Adrenal gland (tissue), 12 donors: ENCODE measurements around the gene TLN1. TPM values are rescaled to one million over a fixed set of nuclear protein-coding genes. Genes with fewer than 3 reads are reported as not detected.

Experiments used
- DNase-seq, 7 donors: peaks; one replicate each; pipeline ENCODE4 v3.0.0-alpha.2; 2019 to 2020
- H3K27ac ChIP-seq, 5 donors: fragments of 200-600 bp; sonication (generic) in 4 of 5; 1 replicate in 3 of 5; 2 replicates in 2 of 5; pipeline versions ENCODE4 v1.5.1 to v1.8.0; 2016 to 2020; ENCODE audit warnings: mild to moderate bottlenecking in 1 of 5
- H3K27me3 ChIP-seq: fragments of 200-600 bp; 2 replicates; pipeline ENCODE4 v1.8.0; 2021
- H3K36me3 ChIP-seq, 2 donors: fragments of 200-600 bp; replicated peaks in 1 of 2; 1 replicate in 1 of 2; 2 replicates in 1 of 2; pipeline versions ENCODE4 v1.5.1 to v1.8.0; 2018 to 2022
- H3K4me1 ChIP-seq, 2 donors: fragments of 200-600 bp; replicated peaks in 1 of 2; 1 replicate in 1 of 2; 2 replicates in 1 of 2; pipeline versions ENCODE4 v1.5.1 to v1.8.0; 2018 to 2021
- H3K4me3 ChIP-seq, 4 donors: fragments of 200-600 bp; sonication (generic) in 3 of 4; one replicate each; pipeline ENCODE4 v1.5.1; 2016 to 2018
- H3K9me3 ChIP-seq, 3 donors: fragments of 200-600 bp; sonication (generic) in 1 of 3; replicated peaks in 1 of 3; 1 replicate in 2 of 3; 2 replicates in 1 of 3; pipeline versions ENCODE4 v1.5.1 to v1.8.0; 2016 to 2021
- POLR2A ChIP-seq, 2 donors: fragments of 450-650 bp; IDR thresholded peaks; one replicate each; pipeline ENCODE4 v1.6.1; 2017; ENCODE audit warnings: antibody characterized with exemption in 2 of 2, mild to moderate bottlenecking in 2 of 2, moderate library complexity in 1 of 2
- WGBS, 4 donors: extraction: QIAGEN DNeasy Blood & Tissue Kit in 2 of 4; methylation state at CpG; one replicate each; pipeline versions ENCODE4 v1.1.5 to v1.1.7; 2013 to 2017; 5-methylcytosine and 5-hydroxymethylcytosine counted together
- intact Hi-C, 2 donors: fragments of 100-400 bp; cut with DNase I; formaldehyde crosslinking; loops; one replicate each; pipeline versions ENCODE4 v1.14.1 to v1.15.0; 2022 to 2023
- polyA plus RNA-seq, 3 donors: library from polyadenylated mRNA; stranded (reverse); fragments of 200-250 nt in 2 of 3; fragments of 350-450 nt in 1 of 3; fragmentation: Illumina TruSeq in 1 of 3; extraction: RNeasy Lipid Tissue Mini Kit (QIAGEN cat#74804) in 1 of 3; gene quantifications; one replicate each; pipeline ENCODE4 v1.2.3, GENCODE V29; 2013 to 2014
- total RNA-seq, 9 donors: library from RNA; depleted of rRNA in 4 of 9; stranded (reverse); fragments of >200 nt in 4 of 9; fragments of 120-200 nt in 1 of 9; fragmentation: NEBNext Ultra II Directional in 1 of 9; extraction: Animal tissue kit (Norgen Biotek cat#: 25700) in 1 of 9; gene quantifications; one replicate each; pipeline versions ENCODE4 v1.1.0 to v1.2.4, GENCODE V29; 2013 to 2023
- TF ChIP-seq, protein P1 (sequence below), 6 experiments: fragments of 450-650 bp in 4 of 6; fragments of 200-600 bp in 2 of 6; sonication (generic) in 1 of 6; IDR thresholded peaks; 1 replicate in 5 of 6; 2 replicates in 1 of 6; pipeline versions ENCODE4 v1.5.1 to v1.8.0; 2016 to 2021; ENCODE audit warnings: antibody characterized with exemption in 6 of 6, mild to moderate bottlenecking in 2 of 6, moderate library complexity in 1 of 6
- donor health status: healthy with polysubstance abuse.
- donor health status: Bipolar disorder and iron deficiency.
- donor health status: DM: yes; HTN: yes; CAD: no.
- donor health status: DM: no; HTN: no; CAD: no.
- donor health status: DM: no; HTN: no; CAD: no.
- donor health status: DM: yes; HTN: yes; CAD: no.

Gene TLN1
- total and polyA plus RNA-seq, 12 donors, result 157 to 565 (median 296) TPM

DNA sequence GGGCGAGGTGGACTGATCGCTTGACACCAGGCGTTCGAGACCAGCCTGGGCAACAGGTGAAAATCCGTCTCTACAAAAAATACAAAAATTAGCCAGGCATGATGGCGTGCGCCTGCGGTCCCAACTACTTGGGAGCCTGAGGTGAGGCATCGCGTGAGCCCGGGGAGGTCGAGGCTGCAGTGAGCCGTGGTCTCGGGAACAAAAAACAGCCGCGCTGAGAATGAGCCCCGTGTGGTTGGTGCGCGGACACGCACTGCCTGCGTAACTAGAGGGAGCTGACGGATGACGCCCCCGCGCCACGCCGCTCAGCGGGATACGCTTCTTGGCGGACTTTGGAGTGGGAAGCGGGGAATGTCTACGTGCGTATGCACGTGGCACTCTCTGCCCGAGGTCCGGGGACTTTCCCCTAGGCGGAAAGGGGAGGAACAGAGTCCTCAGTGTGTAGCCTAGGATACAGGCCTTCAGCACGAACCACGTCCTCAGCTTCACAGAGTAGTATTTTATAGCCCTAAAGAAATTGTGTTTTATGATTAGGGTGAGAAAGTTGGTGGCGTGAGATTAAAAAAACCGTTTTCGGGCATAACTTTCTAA is 74.4 kb downstream of the TLN1 start, which contains the start of gene RMRP:
Gene RMRP (minus strand): TSS at position 474 of the 591 bp plus-strand sequence.
- intact Hi-C loops, result no loop called here
- 0 to 1% (median 0%) methylated on average over 17 to 42 of the region's 42 CpGs for WGBS, 4 donors
- peaks cover 0 to 4% of the 10 kb centered on the region in 2 donors for H3K36me3 ChIP-seq
- peaks cover 6 to 36% of the 10 kb centered on the region in 2 donors for H3K4me1 ChIP-seq
- peak; percentile 97 to 99 (median 99) for DNase-seq
- no peaks in the 10 kb centered on the region for H3K9me3 ChIP-seq
- peak within 1 kb of the TSS; percentile 80 to 97 (median 95) for H3K27ac ChIP-seq
- TF ChIP-seq POLR2A (IDR thresholded peaks at IDR 0.05), result peak in 1 of 2 donors; percentile 90
- TF ChIP-seq, protein P1, sequence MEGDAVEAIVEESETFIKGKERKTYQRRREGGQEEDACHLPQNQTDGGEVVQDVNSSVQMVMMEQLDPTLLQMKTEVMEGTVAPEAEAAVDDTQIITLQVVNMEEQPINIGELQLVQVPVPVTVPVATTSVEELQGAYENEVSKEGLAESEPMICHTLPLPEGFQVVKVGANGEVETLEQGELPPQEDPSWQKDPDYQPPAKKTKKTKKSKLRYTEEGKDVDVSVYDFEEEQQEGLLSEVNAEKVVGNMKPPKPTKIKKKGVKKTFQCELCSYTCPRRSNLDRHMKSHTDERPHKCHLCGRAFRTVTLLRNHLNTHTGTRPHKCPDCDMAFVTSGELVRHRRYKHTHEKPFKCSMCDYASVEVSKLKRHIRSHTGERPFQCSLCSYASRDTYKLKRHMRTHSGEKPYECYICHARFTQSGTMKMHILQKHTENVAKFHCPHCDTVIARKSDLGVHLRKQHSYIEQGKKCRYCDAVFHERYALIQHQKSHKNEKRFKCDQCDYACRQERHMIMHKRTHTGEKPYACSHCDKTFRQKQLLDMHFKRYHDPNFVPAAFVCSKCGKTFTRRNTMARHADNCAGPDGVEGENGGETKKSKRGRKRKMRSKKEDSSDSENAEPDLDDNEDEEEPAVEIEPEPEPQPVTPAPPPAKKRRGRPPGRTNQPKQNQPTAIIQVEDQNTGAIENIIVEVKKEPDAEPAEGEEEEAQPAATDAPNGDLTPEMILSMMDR (IDR thresholded peaks at IDR 0.05), result peak; percentile 9 to 80 (median 62)
- H3K4me3 ChIP-seq, result peak within 1 kb of the TSS; percentile 53 to 82 (median 78)
- no peaks in the 10 kb centered on the region for H3K27me3 ChIP-seq

DNA sequence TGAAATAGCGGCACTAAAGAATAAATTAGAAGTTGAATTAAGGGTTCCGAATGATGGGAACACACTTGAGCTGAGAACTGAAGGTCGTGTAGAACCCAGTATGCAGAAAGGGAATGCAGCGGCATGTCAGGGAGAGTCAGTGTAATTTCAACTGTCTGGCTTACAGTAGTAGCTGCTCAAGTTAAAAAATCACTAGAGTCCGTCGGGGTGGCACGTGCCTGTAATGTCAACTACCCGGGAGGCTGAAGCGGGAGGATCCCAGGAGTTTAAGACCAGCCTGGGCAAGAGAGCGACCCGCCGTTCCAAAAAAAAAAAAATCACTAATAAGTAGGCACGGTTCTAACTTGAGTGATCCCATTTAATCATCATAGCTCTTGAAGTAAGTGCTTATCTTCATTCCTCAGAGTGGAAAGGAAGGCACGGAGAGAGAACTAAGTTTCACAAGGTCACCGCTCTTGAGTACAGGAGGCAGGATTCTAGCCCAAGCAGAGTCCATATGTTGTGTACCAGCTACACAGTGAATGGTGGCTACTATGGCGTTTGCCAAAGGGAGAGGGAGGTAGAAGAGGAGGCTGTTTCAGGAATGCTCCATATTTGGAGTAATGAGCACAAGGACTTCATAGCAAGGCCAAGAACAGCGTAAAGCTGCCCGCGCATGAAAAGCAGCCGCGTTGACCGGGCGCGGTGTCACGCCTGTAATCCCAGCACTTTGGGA is 75.0 kb downstream of the TLN1 start:
- Histone ChIP-seq H3K4me3 (peak overlapping the region in 1 of 4 donors; percentile 46), H3K27ac (peak overlapping the region; percentile 80 to 97 (median 95)), H3K36me3 (peaks cover 0 to 4% of the 10 kb centered on the region in 2 donors), H3K4me1 (peaks cover 6 to 41% of the 10 kb centered on the region in 2 donors), H3K27me3 (no peaks in the 10 kb centered on the region), H3K9me3 (no peaks in the 10 kb centered on the region)
- DNase-seq, result peak in 1 of 7 donors; percentile 49
- no peak for TF ChIP-seq POLR2A (IDR thresholded peaks at IDR 0.05)
- TF ChIP-seq, protein P1 (IDR thresholded peaks at IDR 0.05), result no peak
- intact Hi-C loops, result no loop called here
- WGBS, 4 donors, result 17 to 26% (median 19%) methylated on average over 25 of the region's 25 CpGs

- 79 to 84% (median 81%) methylated on average over 17 of the region's 17 CpGs for WGBS, 4 donors
- Histone ChIP-seq H3K9me3 (no peaks in the 10 kb centered on the region), H3K27me3 (no peaks in the 10 kb centered on the region), H3K4me3 (no peak overlapping the region), H3K27ac (peak overlapping the region in 1 of 5 donors; percentile 97), H3K36me3 (peaks cover 0 to 4% of the 10 kb centered on the region in 2 donors), H3K4me1 (peaks cover 6 to 36% of the 10 kb centered on the region in 2 donors)
- intact Hi-C loops, result no loop called here
- TF ChIP-seq, protein P1 (IDR thresholded peaks at IDR 0.05), result no peak
- TF ChIP-seq POLR2A (IDR thresholded peaks at IDR 0.05), result no peak
- no peak for DNase-seq
These were observed 75.6 kb downstream of the TLN1 start for GRCh38 chr9:35656348-35656747.

- DNase-seq, result peak in 1 of 7 donors; percentile 20
- H3K4me3 ChIP-seq, result no peak overlapping the region
- no peak overlapping the region for H3K27ac ChIP-seq
- 89 to 100% (median 94%) methylated on average over 2 of the region's 2 CpGs for WGBS, 4 donors
- H3K27me3 ChIP-seq, result no peaks in the 10 kb centered on the region
- TF ChIP-seq POLR2A (IDR thresholded peaks at IDR 0.05), result no peak
- TF ChIP-seq, protein P1 (IDR thresholded peaks at IDR 0.05), result no peak
- intact Hi-C loops, result no loop called here
- H3K9me3 ChIP-seq, result no peaks in the 10 kb centered on the region
- H3K4me1 ChIP-seq, result peaks cover 6 to 16% of the 10 kb centered on the region in 2 donors
- no peaks in the 10 kb centered on the region for H3K36me3 ChIP-seq
These were observed 78.4 kb downstream of the TLN1 start for GRCh38 chr9:35653611-35654010.
